Aorta (tissue), 5 donors: ENCODE results near the gene DNAH17. TPM values are rescaled to one million over a fixed set of nuclear protein-coding genes. Genes with fewer than 3 reads are reported as not detected.
A peak's percentile ranks its signal among the peaks of the same experiment; 100 is the strongest.

ENCODE experiments used
- ATAC-seq: fragments of 200-7000 bp; cut with Tn5 transposase; one replicate; pipeline ENCODE4 v1.9.1; 2022; ENCODE audit warnings: moderate library complexity; ENCODE audit not compliant: low FRiP score
- DNase-seq, 2 donors: peaks; one replicate each; pipeline ENCODE4 v3.0.0-alpha.2; 2020
- H3K27ac ChIP-seq, 2 donors: one replicate each; pipeline ENCODE4 v1.5.1; 2013; ENCODE audit warnings: low read length in 2 of 2, mild to moderate bottlenecking in 2 of 2, moderate library complexity in 2 of 2, control low read depth in 1 of 2, inconsistent platforms in 1 of 2, low read depth in 1 of 2
- H3K27me3 ChIP-seq, 2 donors: one replicate each; pipeline ENCODE4 v1.6.1; 2013; ENCODE audit warnings: control low read depth in 1 of 2, low read length in 1 of 2, mild to moderate bottlenecking in 1 of 2, moderate library complexity in 1 of 2; ENCODE audit not compliant: insufficient read depth in 2 of 2, control insufficient read depth in 1 of 2
- H3K36me3 ChIP-seq, 2 donors: one replicate each; pipeline ENCODE4 v1.6.1; 2013; ENCODE audit warnings: control low read depth in 1 of 2, low read length in 1 of 2, mild to moderate bottlenecking in 1 of 2; ENCODE audit not compliant: insufficient read depth in 2 of 2, control insufficient read depth in 1 of 2
- H3K4me1 ChIP-seq, 2 donors: one replicate each; pipeline ENCODE4 v1.6.1; 2013; ENCODE audit warnings: low read length in 2 of 2, control low read depth in 1 of 2, mild to moderate bottlenecking in 1 of 2, moderate library complexity in 1 of 2; ENCODE audit not compliant: insufficient read depth in 2 of 2, control insufficient read depth in 1 of 2
- H3K4me3 ChIP-seq, 2 donors: one replicate each; pipeline ENCODE4 v1.5.1; 2013; ENCODE audit warnings: low read length in 2 of 2, control low read depth in 1 of 2, mild to moderate bottlenecking in 1 of 2
- H3K9me3 ChIP-seq: one replicate; pipeline ENCODE4 v1.6.1; 2013; ENCODE audit warnings: mild to moderate bottlenecking, low read length; ENCODE audit not compliant: control insufficient read depth
- WGBS, 2 donors: extraction: QIAGEN DNeasy Blood & Tissue Kit; methylation state at CpG; one replicate each; pipeline ENCODE4 v1.1.7; 2013; 5-methylcytosine and 5-hydroxymethylcytosine counted together
- intact Hi-C, 2 donors: fragments of 100-400 bp; cut with DNase I; formaldehyde crosslinking; loops; one replicate each; pipeline versions ENCODE4 v1.14.2 to v1.15.0; 2022
- polyA plus RNA-seq, 2 donors: library from polyadenylated mRNA; stranded (reverse); fragments of 200-250 nt; gene quantifications; one replicate each; pipeline ENCODE4 v1.2.3, GENCODE V29; 2013
- total RNA-seq, 2 donors: library from RNA; stranded (reverse); fragmentation: NEBNext Ultra II Directional; extraction: Animal tissue kit (Norgen Biotek cat#: 25700); gene quantifications; one replicate each; pipeline ENCODE4 v1.2.1, GENCODE V29; 2021
- donor health status: healthy with polysubstance abuse.
- donor health status: Bipolar disorder and iron deficiency.
- donor health status: DM: no; HTN: no; CAD: no.
- donor health status: DM: no; HTN: no; CAD: no.
- donor health status: DM: yes; HTN: yes; CAD: no.

The DNAH17 gene
- total and polyA plus RNA-seq, 4 donors, result 0.21 to 0.45 TPM; not detected in 2

DNA sequence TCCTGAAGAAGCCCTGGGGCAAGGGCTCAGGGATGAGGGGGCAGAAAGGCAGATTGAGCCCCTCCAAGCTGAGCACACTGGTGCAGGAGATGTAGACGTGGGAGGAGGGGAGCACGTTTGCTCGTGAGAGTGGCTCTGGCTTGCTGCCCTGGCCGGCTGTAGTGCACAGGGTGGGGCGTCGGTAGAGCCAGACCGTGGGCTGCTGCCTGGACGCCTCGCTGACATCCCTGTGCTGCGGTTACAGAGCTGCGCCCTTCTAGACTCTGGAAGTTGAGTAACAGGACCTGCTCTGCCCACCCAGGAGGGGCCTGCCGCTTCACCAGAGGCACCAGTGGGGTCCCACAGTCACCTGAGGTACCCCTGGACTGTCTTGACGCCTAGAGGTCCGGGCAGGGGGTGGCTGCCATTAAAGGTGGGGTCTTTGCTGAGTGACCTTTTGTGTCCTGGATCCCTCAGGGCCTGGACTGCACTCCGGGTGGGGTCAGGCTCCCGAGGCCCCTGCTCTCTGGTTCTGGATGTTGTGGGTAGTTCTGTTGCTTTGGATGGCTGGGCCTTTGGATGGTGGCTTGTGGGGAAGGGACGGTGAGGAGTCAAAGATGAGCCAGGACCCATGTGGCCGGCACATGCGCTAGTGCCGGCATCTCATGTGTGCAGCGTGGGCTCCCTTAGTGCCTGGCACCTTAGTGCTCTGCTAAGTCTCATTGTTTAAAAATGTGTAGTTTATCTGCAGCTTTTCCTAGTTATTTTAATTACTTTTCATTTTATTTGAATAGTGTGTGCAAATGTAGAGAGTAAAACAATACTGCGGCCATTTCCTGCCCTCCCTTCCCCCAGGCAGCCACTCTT lies 157.0 kb downstream of the DNAH17 start:
- WGBS, 2 donors, result 66 to 70% methylated on average over 21 to 22 of the region's 22 CpGs
- DNase-seq, result no peak
- Histone ChIP-seq H3K36me3 (peaks cover 0 to 5% of the 10 kb centered on the region in 2 donors), H3K27ac (no peak overlapping the region), H3K9me3 (no peaks in the 10 kb centered on the region), H3K4me1 (no peaks in the 10 kb centered on the region), H3K27me3 (no peaks in the 10 kb centered on the region), H3K4me3 (no peak overlapping the region)
- intact Hi-C loops, result loop anchor here (2.0 to 10.0 kb wide), 4 partner anchors 21 to 305 kb away; partner anchors contain the start of gene SOCS3 (in 1 of the 2)
- no peak for ATAC-seq

- DNase-seq (no peak), ATAC-seq (no peak)
- Histone ChIP-seq H3K27me3 (no peaks in the 10 kb centered on the region), H3K27ac (no peak overlapping the region), H3K9me3 (no peaks in the 10 kb centered on the region), H3K36me3 (peaks cover 0 to 1% of the 10 kb centered on the region in 2 donors), H3K4me1 (no peaks in the 10 kb centered on the region), H3K4me3 (no peak overlapping the region)
- 65 to 72% methylated on average over 12 of the region's 12 CpGs for WGBS, 2 donors
- intact Hi-C loops, result loop anchor here in 1 of 2 donors (5.0 kb wide), 1 partner anchor 56 kb away; the partner anchor contains the start of gene SOCS3
These were observed 158.7 kb downstream of the DNAH17 start for GRCh38 chr17:78418326-78419026.

GRCh38 chr17:78417531-78417909 lies 159.7 kb downstream of the DNAH17 start:
- H3K4me1 ChIP-seq, result no peaks in the 10 kb centered on the region
- no peak for DNase-seq
- intact Hi-C loops, result loop anchor here in 1 of 2 donors (5.0 kb wide), 1 partner anchor 55 kb away; the partner anchor contains the start of gene SOCS3
- ATAC-seq, result no peak
- H3K27me3 ChIP-seq, result no peaks in the 10 kb centered on the region
- WGBS, 2 donors, result 94 to 96% methylated on average over 13 of the region's 13 CpGs
- H3K27ac ChIP-seq, result no peak overlapping the region
- no peak overlapping the region for H3K4me3 ChIP-seq
- H3K9me3 ChIP-seq, result no peaks in the 10 kb centered on the region
- no peaks in the 10 kb centered on the region for H3K36me3 ChIP-seq

DNA sequence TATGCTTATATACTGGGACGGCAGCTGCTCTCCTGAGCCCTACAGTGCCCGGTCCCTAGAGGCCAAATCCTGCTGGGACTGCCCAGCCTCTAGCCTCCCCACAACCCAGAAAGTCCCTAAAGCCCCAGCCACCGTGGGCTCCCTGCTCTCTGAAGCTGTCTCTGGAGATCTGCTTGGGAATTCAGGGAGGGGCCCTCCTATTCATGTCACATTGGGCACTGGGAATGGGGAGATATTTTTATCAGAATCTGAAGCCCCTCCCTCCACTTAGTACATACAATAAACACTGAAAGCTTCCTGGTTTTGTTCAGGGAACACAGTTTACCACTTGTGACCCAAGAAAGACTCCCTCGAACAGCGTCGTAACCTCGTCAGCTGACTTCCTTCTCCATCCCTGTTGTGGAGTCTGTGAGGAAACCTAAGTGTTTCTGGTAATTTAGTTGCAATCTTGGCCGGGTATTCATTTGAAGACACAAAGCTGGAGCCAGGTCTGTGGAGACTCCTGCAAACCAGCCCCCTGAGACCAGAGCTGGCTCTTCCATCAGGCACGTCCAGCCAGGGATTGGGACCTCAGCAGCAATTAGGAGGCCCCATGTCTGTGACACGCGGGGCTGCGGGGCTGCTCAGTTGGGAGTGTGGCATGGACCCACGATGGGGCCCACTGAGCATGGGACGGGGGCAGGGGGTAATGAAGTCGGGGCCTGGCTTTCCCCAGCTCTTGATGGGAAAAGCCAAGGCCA lies 160.2 kb downstream of the DNAH17 start:
- no peaks in the 10 kb centered on the region for H3K4me1 ChIP-seq
- no peak overlapping the region for H3K4me3 ChIP-seq
- DNase-seq, result no peak
- 75 to 78% methylated on average over 15 of the region's 15 CpGs for WGBS, 2 donors
- H3K27me3 ChIP-seq, result no peaks in the 10 kb centered on the region
- intact Hi-C loops, result loop anchor here in 1 of 2 donors (5.0 kb wide), 1 partner anchor 55 kb away; the partner anchor contains the start of gene SOCS3
- no peak overlapping the region for H3K27ac ChIP-seq
- no peaks in the 10 kb centered on the region for H3K36me3 ChIP-seq
- peak; percentile 76 for ATAC-seq
- no peaks in the 10 kb centered on the region for H3K9me3 ChIP-seq

DNA sequence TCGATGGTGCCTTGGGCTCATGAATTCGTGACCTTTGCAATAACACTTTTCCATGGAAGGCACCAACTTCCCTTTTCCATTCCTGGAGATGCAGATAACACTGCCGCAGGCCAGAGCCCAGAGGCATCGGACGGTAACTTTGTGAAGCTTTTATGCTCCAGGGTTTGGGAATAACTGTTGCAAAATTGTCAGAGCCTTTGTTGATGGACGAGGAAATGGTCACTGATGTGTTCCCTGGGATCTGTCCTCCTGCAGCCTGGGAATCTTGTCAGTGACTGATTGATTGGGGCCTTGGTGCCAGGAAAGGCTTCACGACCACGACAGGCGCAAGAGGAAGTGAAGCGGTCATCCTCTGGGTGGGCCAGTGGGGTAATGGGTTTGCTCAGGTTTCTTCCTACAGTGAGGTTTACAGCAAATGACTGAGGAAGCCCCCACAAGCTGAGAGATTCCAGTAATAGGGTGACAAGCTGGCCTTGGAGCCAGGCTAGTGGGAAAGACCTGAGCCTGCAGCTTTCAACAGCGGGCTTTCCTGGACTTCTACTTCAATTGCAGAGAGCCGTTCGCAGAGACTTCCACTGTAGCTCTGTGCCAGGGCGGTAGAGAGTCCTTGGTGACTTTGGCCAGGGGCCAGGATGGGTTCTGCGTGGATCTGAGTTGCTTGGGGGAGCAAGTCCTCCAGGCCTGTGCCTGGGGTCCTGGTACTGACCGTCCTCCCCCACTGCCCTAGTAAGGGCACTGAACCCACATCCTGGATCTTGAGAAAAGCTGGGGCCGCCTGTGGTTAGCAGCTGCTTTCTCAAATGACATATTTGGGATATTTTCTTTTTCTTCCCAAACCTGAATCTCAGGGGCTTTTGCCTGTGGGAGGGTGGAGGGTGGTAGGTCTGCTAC lies 161.1 kb downstream of the DNAH17 start:
- H3K27me3 ChIP-seq, result no peaks in the 10 kb centered on the region
- WGBS, 2 donors, result 59 to 66% methylated on average over 17 of the region's 17 CpGs
- no peaks in the 10 kb centered on the region for H3K36me3 ChIP-seq
- no peak overlapping the region for H3K4me3 ChIP-seq
- intact Hi-C loops, result loop anchor here in 1 of 2 donors (5.0 kb wide), 1 partner anchor 54 kb away; the partner anchor contains the start of gene SOCS3
- H3K9me3 ChIP-seq, result no peaks in the 10 kb centered on the region
- no peak for ATAC-seq
- H3K27ac ChIP-seq, result no peak overlapping the region
- H3K4me1 ChIP-seq, result no peaks in the 10 kb centered on the region
- DNase-seq, result no peak

GRCh38 chr17:78414178-78415162 lies 162.7 kb downstream of the DNAH17 start:
- intact Hi-C loops, result loop anchor here in 1 of 2 donors (5.0 kb wide), 1 partner anchor 52 kb away; the partner anchor contains the start of gene SOCS3
- no peaks in the 10 kb centered on the region for H3K36me3 ChIP-seq
- no peaks in the 10 kb centered on the region for H3K27me3 ChIP-seq
- ATAC-seq, result no peak
- no peaks in the 10 kb centered on the region for H3K9me3 ChIP-seq
- no peak overlapping the region for H3K27ac ChIP-seq
- 89% methylated on average over 33 to 34 of the region's 34 CpGs for WGBS, 2 donors
- H3K4me1 ChIP-seq, result no peaks in the 10 kb centered on the region
- H3K4me3 ChIP-seq, result no peak overlapping the region
- DNase-seq, result no peak

DNA sequence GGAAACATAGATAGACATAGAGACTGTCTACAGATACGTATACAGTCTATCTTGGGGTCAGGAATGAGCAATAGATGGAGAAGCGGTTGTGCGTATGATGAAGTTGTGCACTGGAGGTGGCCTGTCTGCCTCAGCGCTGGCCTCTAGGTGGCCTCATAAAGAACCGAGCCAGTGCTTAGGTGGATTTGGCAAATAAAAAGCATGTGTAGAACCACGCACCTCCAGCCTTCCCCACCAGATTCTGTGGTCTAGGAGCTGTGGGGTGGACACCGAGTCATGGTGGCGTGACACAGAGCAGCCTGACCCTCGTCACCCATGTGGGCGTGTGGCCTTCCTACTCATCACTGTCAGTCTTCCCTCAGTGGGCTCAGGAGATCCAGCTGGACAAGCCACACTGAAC lies 164.8 kb downstream of the DNAH17 start:
- intact Hi-C loops, result no loop called here
- H3K27ac ChIP-seq, result no peak overlapping the region

More for the DNA sequence above, 164.8 kb downstream of the DNAH17 start:
- no peak for DNase-seq
- H3K4me1 ChIP-seq, result no peaks in the 10 kb centered on the region
- no peak for ATAC-seq
- no peaks in the 10 kb centered on the region for H3K9me3 ChIP-seq
- H3K4me3 ChIP-seq, result no peak overlapping the region
- no peaks in the 10 kb centered on the region for H3K36me3 ChIP-seq
- no peaks in the 10 kb centered on the region for H3K27me3 ChIP-seq
- 85% methylated on average over 10 of the region's 10 CpGs for WGBS, 2 donors
